HG03520 (cell line): ENCODE data around the gene PHKA1.
A peak's percentile ranks its signal among the peaks of the same experiment; 100 is the strongest.
"Not testable (repeated sequence)": the region's sequence is repeated elsewhere in the genome, so short reads cannot be mapped to it uniquely, and the experiment has no call there.

Experiments used
- ATAC-seq: cut with Tn5 transposase; IDR thresholded peaks from one replicate; pipeline ENCODE4 v1.9.1; 2021; ENCODE audit warnings: mild to moderate bottlenecking, moderate library complexity; ENCODE audit not compliant: unreplicated experiment

PHKA1 gene

GRCh38 chrX:72573158-72573511, 141.0 kb downstream of the PHKA1 start:
- ATAC-seq, result peak; percentile 20

- peak; percentile 97 for ATAC-seq
Observed at GRCh38 chrX:72572248-72573157, 141.6 kb downstream of the PHKA1 start, which contains the start of gene HDAC8. TSS of gene HDAC8 (minus strand) at chrX:72572843. CDS start at chrX:72572761, 82 bp downstream.

GRCh38 chrX:72569786-72570185, 144.3 kb downstream of the PHKA1 start:
- no peak for ATAC-seq

- ATAC-seq, result no peak
Observed at GRCh38 chrX:72568406-72569092, 145.6 kb downstream of the PHKA1 start.

GRCh38 chrX:72566448-72566847, 147.7 kb downstream of the PHKA1 start:
- ATAC-seq, result no peak

GRCh38 chrX:72559655-72560054, 154.5 kb downstream of the PHKA1 start:
- ATAC-seq, result not testable (repeated sequence)

GRCh38 chrX:72554448-72555140, 159.5 kb downstream of the PHKA1 start:
- no peak for ATAC-seq

GRCh38 chrX:72552443-72552842, 161.7 kb downstream of the PHKA1 start:
- ATAC-seq, result not testable (repeated sequence)

- no peak for ATAC-seq
Observed at GRCh38 chrX:72545990-72546389, 168.1 kb downstream of the PHKA1 start.

GRCh38 chrX:72540318-72540717, 173.8 kb downstream of the PHKA1 start:
- no peak for ATAC-seq

GRCh38 chrX:72539822-72540221, 174.3 kb downstream of the PHKA1 start:
- ATAC-seq, result no peak

- ATAC-seq, result no peak
Observed at GRCh38 chrX:72536542-72536941, 177.6 kb downstream of the PHKA1 start.

GRCh38 chrX:72532366-72532765, 181.7 kb downstream of the PHKA1 start:
- ATAC-seq, result no peak
